T-helper 2 cell treated with Interferon-gamma antibody and Interleukin-4, amounts not matched to agents 5 μg/mL and 100 μg/mL, for 36 hours (primary cell): ENCODE measurements around the gene RASA2.
A peak's percentile ranks its signal among the peaks of the same experiment; 100 is the strongest.
"Not testable (repeated sequence)": the region's sequence is repeated elsewhere in the genome, so short reads cannot be mapped to it uniquely, and the experiment has no call there.

Source experiments
- DNase-seq: peaks from one replicate; pipeline ENCODE4 v3.0.0; 2021; ENCODE audit warnings: low spot score
- H3K27ac Mint-ChIP-seq: one replicate; pipeline ENCODE4 v1.8.0; 2021; ENCODE audit warnings: mild to moderate bottlenecking, mixed read lengths
- H3K27me3 Mint-ChIP-seq: one replicate; pipeline ENCODE4 v1.8.0; 2021; ENCODE audit warnings: low read depth, mixed read lengths
- H3K36me3 Mint-ChIP-seq: one replicate; pipeline ENCODE4 v1.8.0; 2021; ENCODE audit warnings: low read depth, mixed read lengths
- H3K4me1 Mint-ChIP-seq: one replicate; pipeline ENCODE4 v1.8.0; 2021; ENCODE audit warnings: low read depth, mixed read lengths
- H3K4me3 Mint-ChIP-seq: one replicate; pipeline ENCODE4 v1.8.0; 2022; ENCODE audit warnings: mild to moderate bottlenecking, moderate library complexity, mixed read lengths
- H3K9me3 Mint-ChIP-seq: one replicate; pipeline ENCODE4 v1.8.0; 2021; ENCODE audit warnings: mixed read lengths

Gene RASA2

DNA sequence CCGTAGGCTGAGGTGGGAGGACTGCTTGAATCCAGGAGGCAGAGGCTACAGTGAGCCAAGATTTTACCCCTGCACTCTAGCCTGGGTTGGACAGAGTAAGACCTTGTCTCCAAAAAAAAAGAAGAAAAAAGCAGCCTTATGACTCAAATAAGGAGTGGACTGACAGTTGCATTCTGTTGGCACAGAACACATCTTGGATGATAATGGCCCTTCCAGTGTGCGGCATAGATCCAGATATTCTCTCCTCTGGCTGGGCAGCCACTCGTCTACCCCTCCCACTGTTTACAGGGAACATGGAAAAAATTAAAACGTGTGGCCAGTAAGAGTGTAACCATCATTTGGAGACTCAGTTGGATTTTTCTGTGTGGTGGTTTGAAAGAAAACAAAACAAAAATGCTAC, 132.6 kb downstream of the RASA2 start:
- Mint-ChIP-seq H3K4me3 (no peak overlapping the region), H3K36me3 (peaks cover 21% of the 10 kb centered on the region), H3K27me3 (no peaks in the 10 kb centered on the region), H3K27ac (no peak overlapping the region), H3K9me3 (no peaks in the 10 kb centered on the region), H3K4me1 (peaks cover 10% of the 10 kb centered on the region)
- DNase-seq, result no peak

GRCh38 chr3:141623691-141624090, 136.9 kb downstream of the RASA2 start:
- no peak overlapping the region for H3K27ac Mint-ChIP-seq
- H3K27me3 Mint-ChIP-seq, result no peaks in the 10 kb centered on the region
- no peak for DNase-seq
- H3K9me3 Mint-ChIP-seq, result peaks cover 7% of the 10 kb centered on the region
- no peaks in the 10 kb centered on the region for H3K4me1 Mint-ChIP-seq
- no peaks in the 10 kb centered on the region for H3K36me3 Mint-ChIP-seq
- H3K4me3 Mint-ChIP-seq, result no peak overlapping the region

DNA sequence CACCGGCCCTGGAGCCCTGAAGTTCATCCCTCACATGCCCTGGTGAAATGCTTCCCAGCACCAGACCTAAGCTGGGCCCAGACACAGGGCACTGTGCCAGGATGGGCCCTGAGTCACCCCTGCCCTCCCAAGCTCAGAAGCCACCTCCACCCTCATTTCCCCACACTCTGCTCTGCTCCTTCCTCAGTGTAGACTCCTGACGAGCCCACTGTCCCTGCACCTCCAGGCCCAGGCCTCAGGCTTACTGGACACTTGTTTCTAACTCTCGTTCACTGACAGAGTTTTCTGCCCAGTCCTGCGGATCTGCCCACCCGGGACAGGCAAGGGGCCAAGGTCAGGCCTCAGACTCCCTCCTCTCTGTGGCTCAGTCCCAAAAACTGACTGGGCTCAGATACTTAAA, 138.7 kb downstream of the RASA2 start:
- no peaks in the 10 kb centered on the region for H3K27me3 Mint-ChIP-seq
- no peaks in the 10 kb centered on the region for H3K36me3 Mint-ChIP-seq
- no peak for DNase-seq
- H3K27ac Mint-ChIP-seq, result no peak overlapping the region
- peaks cover 14% of the 10 kb centered on the region for H3K9me3 Mint-ChIP-seq
- no peaks in the 10 kb centered on the region for H3K4me1 Mint-ChIP-seq
- H3K4me3 Mint-ChIP-seq, result no peak overlapping the region

- not testable (repeated sequence) for DNase-seq, H3K4me1 Mint-ChIP-seq, H3K27me3 Mint-ChIP-seq, H3K27ac Mint-ChIP-seq, H3K36me3 Mint-ChIP-seq, H3K4me3 Mint-ChIP-seq
- peaks cover 14% of the 10 kb centered on the region for H3K9me3 Mint-ChIP-seq
Observed at GRCh38 chr3:141628334-141628733, 141.5 kb downstream of the RASA2 start.

- not testable (repeated sequence) for H3K27ac Mint-ChIP-seq
Observed at GRCh38 chr3:141628868-141629441, 142.1 kb downstream of the RASA2 start.

GRCh38 chr3:141629976-141630375, 143.1 kb downstream of the RASA2 start:
- DNase-seq, result no peak
- H3K27ac Mint-ChIP-seq, result no peak overlapping the region
- H3K4me3 Mint-ChIP-seq, result no peak overlapping the region
- peaks cover 8% of the 10 kb centered on the region for H3K27me3 Mint-ChIP-seq
- H3K36me3 Mint-ChIP-seq, result no peaks in the 10 kb centered on the region
- no peaks in the 10 kb centered on the region for H3K4me1 Mint-ChIP-seq
- peaks cover 14% of the 10 kb centered on the region for H3K9me3 Mint-ChIP-seq

More at GRCh38 chr3:141628868-141629441, 142.1 kb downstream of the RASA2 start:
- not testable (repeated sequence) for H3K36me3 Mint-ChIP-seq, H3K4me1 Mint-ChIP-seq, DNase-seq, H3K4me3 Mint-ChIP-seq, H3K27me3 Mint-ChIP-seq
- peaks cover 14% of the 10 kb centered on the region for H3K9me3 Mint-ChIP-seq

DNA sequence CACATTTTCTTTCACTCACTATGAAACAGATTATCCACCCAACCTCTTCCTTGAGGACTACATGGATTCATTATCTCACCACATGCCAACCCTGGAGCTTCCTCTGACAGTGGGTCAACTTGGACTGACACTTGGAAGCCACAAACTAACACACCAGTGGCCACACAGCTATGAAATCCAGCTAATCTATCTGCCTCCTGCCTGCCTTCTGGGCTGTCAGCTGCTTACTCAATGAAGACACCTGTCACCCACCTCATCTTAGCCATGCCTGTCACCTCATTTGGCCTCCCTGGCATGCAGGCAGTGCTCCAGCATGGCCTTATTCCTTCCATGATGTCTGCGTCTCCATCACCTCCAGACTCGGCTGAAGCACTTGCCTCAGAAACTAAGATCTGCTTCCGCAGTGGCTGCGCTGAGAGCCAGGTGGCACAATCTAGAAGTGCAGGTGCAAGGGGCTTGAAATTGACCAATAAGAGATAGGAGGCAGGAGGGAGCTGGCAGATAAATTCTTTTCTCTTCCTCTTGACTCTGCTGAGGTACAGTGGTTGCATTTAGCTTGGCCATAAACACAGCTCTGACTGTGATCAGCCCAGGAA, 146.1 kb downstream of the RASA2 start:
- no peaks in the 10 kb centered on the region for H3K4me1 Mint-ChIP-seq
- H3K27ac Mint-ChIP-seq, result no peak overlapping the region
- peaks cover 14% of the 10 kb centered on the region for H3K9me3 Mint-ChIP-seq
- H3K4me3 Mint-ChIP-seq, result no peak overlapping the region
- DNase-seq, result no peak
- H3K27me3 Mint-ChIP-seq, result peaks cover 8% of the 10 kb centered on the region
- no peaks in the 10 kb centered on the region for H3K36me3 Mint-ChIP-seq

DNA sequence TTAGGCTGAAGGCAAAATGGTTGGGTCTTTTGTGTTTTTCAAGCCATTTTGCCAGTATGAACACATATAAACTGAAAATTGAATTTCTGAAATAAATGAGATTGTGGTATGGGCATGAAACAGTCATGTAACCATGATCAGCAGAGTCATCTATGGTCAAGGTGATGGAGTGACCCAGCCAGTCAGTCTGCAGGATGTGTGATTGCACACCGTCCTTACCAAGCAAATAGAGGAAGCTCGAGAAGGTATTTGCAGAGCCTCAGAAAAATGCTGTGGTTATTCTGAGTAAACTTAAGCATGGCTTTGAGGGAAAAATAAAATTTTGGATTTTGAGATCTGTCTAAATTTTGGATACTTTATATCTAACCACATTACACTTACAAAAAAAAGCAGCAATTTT, 155.4 kb downstream of the RASA2 start:
- no peaks in the 10 kb centered on the region for H3K36me3 Mint-ChIP-seq
- no peaks in the 10 kb centered on the region for H3K9me3 Mint-ChIP-seq
- no peak overlapping the region for H3K4me3 Mint-ChIP-seq
- DNase-seq, result no peak
- H3K27ac Mint-ChIP-seq, result no peak overlapping the region
- H3K27me3 Mint-ChIP-seq, result no peaks in the 10 kb centered on the region
- H3K4me1 Mint-ChIP-seq, result peaks cover 3% of the 10 kb centered on the region

- no peak overlapping the region for H3K27ac Mint-ChIP-seq
- DNase-seq, result no peak
- no peak overlapping the region for H3K4me3 Mint-ChIP-seq
- no peaks in the 10 kb centered on the region for H3K9me3 Mint-ChIP-seq
- no peaks in the 10 kb centered on the region for H3K27me3 Mint-ChIP-seq
- H3K36me3 Mint-ChIP-seq, result no peaks in the 10 kb centered on the region
- H3K4me1 Mint-ChIP-seq, result peaks cover 3% of the 10 kb centered on the region
Observed at GRCh38 chr3:141643391-141643790, 156.6 kb downstream of the RASA2 start.

GRCh38 chr3:141643796-141644195, 157.0 kb downstream of the RASA2 start:
- no peak for DNase-seq
- Mint-ChIP-seq H3K36me3 (no peaks in the 10 kb centered on the region), H3K27ac (no peak overlapping the region), H3K27me3 (no peaks in the 10 kb centered on the region), H3K9me3 (no peaks in the 10 kb centered on the region), H3K4me3 (no peak overlapping the region), H3K4me1 (peaks cover 3% of the 10 kb centered on the region)

GRCh38 chr3:141644931-141645330, 158.1 kb downstream of the RASA2 start:
- Mint-ChIP-seq H3K27me3 (no peaks in the 10 kb centered on the region), H3K9me3 (no peaks in the 10 kb centered on the region), H3K27ac (no peak overlapping the region), H3K4me3 (no peak overlapping the region), H3K4me1 (peaks cover 3% of the 10 kb centered on the region), H3K36me3 (no peaks in the 10 kb centered on the region)
- peak; percentile 57 for DNase-seq

GRCh38 chr3:141646760-141647561, 160.1 kb downstream of the RASA2 start:
- Mint-ChIP-seq H3K4me1 (peaks cover 3% of the 10 kb centered on the region), H3K4me3 (no peak overlapping the region), H3K9me3 (no peaks in the 10 kb centered on the region), H3K27ac (no peak overlapping the region), H3K27me3 (peaks cover 5% of the 10 kb centered on the region), H3K36me3 (no peaks in the 10 kb centered on the region)
- no peak for DNase-seq

DNA sequence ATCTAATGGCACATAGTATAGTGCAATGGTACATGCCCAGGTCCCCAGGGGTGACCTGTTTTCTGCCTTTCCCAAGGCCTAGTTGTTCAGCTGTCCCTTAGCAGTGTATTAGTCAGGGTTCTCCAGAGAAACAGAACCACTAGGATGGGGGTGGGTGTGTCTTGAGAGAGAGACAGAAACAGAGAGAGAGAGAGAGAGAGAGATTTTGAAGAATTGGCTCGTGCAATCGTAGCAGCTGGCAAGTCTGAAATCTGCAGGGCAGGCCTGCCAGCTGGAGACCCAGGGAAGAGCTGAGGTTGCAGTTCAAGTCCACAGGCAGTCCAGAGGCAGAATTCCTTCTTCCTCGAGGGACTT, 160.7 kb downstream of the RASA2 start:
- no peak for DNase-seq
- Mint-ChIP-seq H3K4me3 (no peak overlapping the region), H3K9me3 (no peaks in the 10 kb centered on the region), H3K27me3 (peaks cover 5% of the 10 kb centered on the region), H3K36me3 (no peaks in the 10 kb centered on the region), H3K27ac (no peak overlapping the region), H3K4me1 (peaks cover 3% of the 10 kb centered on the region)

GRCh38 chr3:141648055-141648910, 161.5 kb downstream of the RASA2 start:
- Mint-ChIP-seq H3K36me3 (no peaks in the 10 kb centered on the region), H3K4me1 (peaks cover 3% of the 10 kb centered on the region), H3K4me3 (no peak overlapping the region), H3K27me3 (peaks cover 6% of the 10 kb centered on the region), H3K9me3 (no peaks in the 10 kb centered on the region), H3K27ac (no peak overlapping the region)
- DNase-seq, result no peak
